HepG2 (cell line): ENCODE measurements around the gene UAP1L1. TPM values are rescaled to one million over a fixed set of nuclear protein-coding genes. Genes with fewer than 3 reads are reported as not detected.

ENCODE experiments used
- ATF2 ChIP-seq: sonication (generic); formaldehyde crosslinking; IDR thresholded peaks from 2 replicates; pipeline ENCODE4 v1.4.0; 2020; ENCODE audit warnings: missing genetic modification reagents
- BHLHE40 ChIP-seq: IDR thresholded peaks from 2 replicates; pipeline ENCODE4 v1.6.1; 2011; ENCODE audit warnings: low read length, improper control_type of control experiment
- HBP1 ChIP-seq: IDR thresholded peaks from 2 replicates; pipeline ENCODE4 v1.6.1; 2016; ENCODE audit warnings: low read depth, control low read depth
- KLF13 ChIP-seq: sonication (generic); formaldehyde crosslinking; IDR thresholded peaks from 2 replicates; pipeline ENCODE4 v1.4.0; 2020; ENCODE audit warnings: mild to moderate bottlenecking, missing genetic modification reagents
- MTF2 ChIP-seq: sonication (generic); formaldehyde crosslinking; IDR thresholded peaks from 2 replicates; pipeline ENCODE4 v1.5.0; 2020; ENCODE audit warnings: missing genetic modification reagents, borderline replicate concordance
- NCOA1 ChIP-seq: sonication (generic); formaldehyde crosslinking; IDR thresholded peaks from 2 replicates; pipeline ENCODE4 v1.9.0; 2021; ENCODE audit warnings: missing genetic modification reagents
- PTBP1 ChIP-seq: fragments of 200-400 bp; formaldehyde crosslinking; IDR thresholded peaks from 2 replicates; pipeline ENCODE4 v1.6.1; 2018; ENCODE audit warnings: low read length, low read depth; ENCODE audit not compliant: poor library complexity, severe bottlenecking
- STAT5B ChIP-seq: sonication (generic); formaldehyde crosslinking; IDR thresholded peaks from 2 replicates; pipeline ENCODE4 v1.4.0; 2020; ENCODE audit warnings: missing genetic modification reagents
- U2AF1 ChIP-seq: fragments of 200-400 bp; formaldehyde crosslinking; optimal IDR thresholded peaks from 2 replicates; pipeline ENCODE3; 2017; ENCODE audit warnings: mild to moderate bottlenecking, low read depth, low read length
- YY1 ChIP-seq: IDR thresholded peaks from 2 replicates; pipeline ENCODE4 v1.6.1; 2011; ENCODE audit warnings: low read length, low read depth, moderate library complexity, mild to moderate bottlenecking; ENCODE audit not compliant: insufficient read depth, insufficient replicate concordance
- ZBED4 ChIP-seq: sonication (generic); formaldehyde crosslinking; IDR thresholded peaks from 2 replicates; pipeline ENCODE4 v1.4.0; 2020; ENCODE audit warnings: missing genetic modification reagents, borderline replicate concordance
- ZFP82 ChIP-seq: sonication (generic); formaldehyde crosslinking; IDR thresholded peaks from 2 replicates; pipeline ENCODE4 v1.5.1; 2020; ENCODE audit warnings: mild to moderate bottlenecking, missing genetic modification reagents, borderline replicate concordance
- ZFYVE20 ChIP-seq: sonication (generic); formaldehyde crosslinking; IDR thresholded peaks from 2 replicates; pipeline ENCODE4 v1.8.0; 2023; ENCODE audit warnings: low read depth, mild to moderate bottlenecking, moderate library complexity, missing genetic modification reagents, borderline replicate concordance
- ZNF232 ChIP-seq: sonication (generic); formaldehyde crosslinking; IDR thresholded peaks from 2 replicates; pipeline ENCODE4 v1.4.0; 2020; ENCODE audit warnings: missing genetic modification reagents, borderline replicate concordance
- ZNF234 ChIP-seq: sonication (generic); formaldehyde crosslinking; conservative IDR thresholded peaks from 2 replicates; pipeline ENCODE4 v1.5.1; 2020; ENCODE audit warnings: mild to moderate bottlenecking, missing genetic modification reagents
- ZNF260 ChIP-seq: sonication (generic); formaldehyde crosslinking; IDR thresholded peaks from 2 replicates; pipeline ENCODE4 v1.4.0; 2020; ENCODE audit warnings: missing genetic modification reagents, low read depth, mild to moderate bottlenecking, borderline replicate concordance
- ZNF761 ChIP-seq: sonication (generic); formaldehyde crosslinking; conservative IDR thresholded peaks from 2 replicates; pipeline ENCODE4 v1.4.0; 2020; ENCODE audit warnings: mild to moderate bottlenecking, missing genetic modification reagents
- ZSCAN31 ChIP-seq: sonication (generic); formaldehyde crosslinking; IDR thresholded peaks from 2 replicates; pipeline ENCODE4 v1.5.0; 2020; ENCODE audit warnings: low read depth, mild to moderate bottlenecking, missing genetic modification reagents
- polyA plus RNA-seq, 8 experiments: library from polyadenylated mRNA; depleted of rRNA in 3 of 8; stranded (reverse) in 7 of 8; unstranded in 1 of 8; fragments of >200 nt; fragmentation: Illumina TruSeq in 4 of 8; extraction: Trizol in 4 of 8; gene quantifications; 2 replicates each; pipeline versions ENCODE4 v1.2.1 to v1.2.3, GENCODE V29; 2011 to 2016; ENCODE audit warnings: low read depth in 4 of 8, missing spikeins in 1 of 8, mixed read lengths in 1 of 8; ENCODE audit not compliant: insufficient read depth in 1 of 8
- total RNA-seq, 5 experiments: library from RNA; depleted of rRNA; stranded (reverse); fragments of >200 nt; fragmentation: Illumina TruSeq; extraction: Trizol; gene quantifications; 2 replicates each; pipeline ENCODE4 v1.2.3, GENCODE V29; 2016; ENCODE audit warnings: low read depth in 1 of 5
- TF ChIP-seq, protein P1 (sequence below): sonication (generic); formaldehyde crosslinking; IDR thresholded peaks from 2 replicates; pipeline ENCODE4 v1.5.1; 2020; ENCODE audit warnings: missing genetic modification reagents, mild to moderate bottlenecking, borderline replicate concordance
- TF ChIP-seq, protein P2 (sequence below): IDR thresholded peaks from 2 replicates; pipeline ENCODE4 v1.6.1; 2016

Gene UAP1L1
- total and polyA plus RNA-seq, 2 of the 13 experiments (the other 11 are each of a cell fraction or from before 2014, with no cell fraction given): 5.4 to 6.4 TPM

DNA sequence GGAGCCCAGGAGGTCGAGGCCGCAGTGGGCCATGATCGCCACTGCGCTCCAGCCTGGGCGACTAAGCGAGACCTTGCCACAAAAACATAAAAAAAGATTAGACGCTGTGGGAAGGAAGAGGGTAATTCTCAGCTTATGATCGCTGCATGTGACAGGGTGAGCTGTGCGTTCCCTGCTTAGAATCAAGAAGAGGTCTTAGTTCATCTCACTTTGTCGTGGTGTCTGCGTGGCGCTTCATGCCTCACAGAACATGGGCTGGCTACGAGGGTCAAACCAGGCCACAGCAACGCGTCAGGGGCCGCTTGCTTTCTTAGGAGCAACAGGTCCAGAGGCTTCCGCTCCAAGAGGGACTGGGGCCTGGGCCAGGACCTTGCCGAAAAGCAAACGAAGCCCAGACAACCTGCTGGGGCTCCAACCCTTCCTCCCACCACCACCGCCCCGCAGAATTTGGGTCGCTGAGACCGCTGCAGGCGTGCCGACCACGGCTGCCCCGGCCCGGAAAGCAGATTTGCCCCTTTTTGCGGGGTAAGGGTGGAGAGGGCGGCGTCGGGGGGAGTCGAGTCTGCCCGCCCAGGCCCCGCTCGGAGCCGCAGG lies 51.6 kb downstream of the UAP1L1 start (continued):
- TF ChIP-seq ZBED4 (CRISPR knock-in tag): no peak
- 0 out of 2 replicates have a peak, but pooled peaks have one; percentile 41 for TF ChIP-seq ZNF232 (CRISPR knock-in tag)
- no peak for TF ChIP-seq HBP1 (CRISPR knock-in tag)
- 0 out of 2 replicates have a peak, but pooled peaks have one; percentile 13 for TF ChIP-seq ZFYVE20 (CRISPR knock-in tag)
- no peak for TF ChIP-seq ATF2
- TF ChIP-seq, protein P1, sequence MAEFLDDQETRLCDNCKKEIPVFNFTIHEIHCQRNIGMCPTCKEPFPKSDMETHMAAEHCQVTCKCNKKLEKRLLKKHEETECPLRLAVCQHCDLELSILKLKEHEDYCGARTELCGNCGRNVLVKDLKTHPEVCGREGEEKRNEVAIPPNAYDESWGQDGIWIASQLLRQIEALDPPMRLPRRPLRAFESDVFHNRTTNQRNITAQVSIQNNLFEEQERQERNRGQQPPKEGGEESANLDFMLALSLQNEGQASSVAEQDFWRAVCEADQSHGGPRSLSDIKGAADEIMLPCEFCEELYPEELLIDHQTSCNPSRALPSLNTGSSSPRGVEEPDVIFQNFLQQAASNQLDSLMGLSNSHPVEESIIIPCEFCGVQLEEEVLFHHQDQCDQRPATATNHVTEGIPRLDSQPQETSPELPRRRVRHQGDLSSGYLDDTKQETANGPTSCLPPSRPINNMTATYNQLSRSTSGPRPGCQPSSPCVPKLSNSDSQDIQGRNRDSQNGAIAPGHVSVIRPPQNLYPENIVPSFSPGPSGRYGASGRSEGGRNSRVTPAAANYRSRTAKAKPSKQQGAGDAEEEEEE (CRISPR knock-in tag): no peak
- TF ChIP-seq ZNF761 (CRISPR knock-in tag): 0 out of 2 replicates have a peak, but pooled peaks have one; percentile 19
- no peak for TF ChIP-seq ZNF260
- TF ChIP-seq MTF2 (CRISPR knock-in tag): no peak
- no peak for TF ChIP-seq U2AF1
- no peak for TF ChIP-seq ZFP82 (CRISPR knock-in tag)
- TF ChIP-seq STAT5B (CRISPR knock-in tag): no peak
- no peak for TF ChIP-seq ZNF234 (CRISPR knock-in tag)
- no peak for TF ChIP-seq BHLHE40
- TF ChIP-seq KLF13 (CRISPR knock-in tag): no peak
- no peak for TF ChIP-seq PTBP1
- no peak for TF ChIP-seq YY1
- TF ChIP-seq, protein P2, sequence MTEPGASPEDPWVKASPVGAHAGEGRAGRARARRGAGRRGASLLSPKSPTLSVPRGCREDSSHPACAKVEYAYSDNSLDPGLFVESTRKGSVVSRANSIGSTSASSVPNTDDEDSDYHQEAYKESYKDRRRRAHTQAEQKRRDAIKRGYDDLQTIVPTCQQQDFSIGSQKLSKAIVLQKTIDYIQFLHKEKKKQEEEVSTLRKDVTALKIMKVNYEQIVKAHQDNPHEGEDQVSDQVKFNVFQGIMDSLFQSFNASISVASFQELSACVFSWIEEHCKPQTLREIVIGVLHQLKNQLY (CRISPR knock-in tag): no peak
- no peak for TF ChIP-seq ZSCAN31
- no peak for TF ChIP-seq NCOA1 (CRISPR knock-in tag)
